ENCODE results near the gene ELOVL4.

GRCh38 chr6:79967178-79967577, 19.8 kb upstream of the ELOVL4 start:
- no peak for TF ChIP-seq CTCF (IDR thresholded peaks at IDR 0.05; ENCODE audit: insufficient read depth, low read length, poor library complexity, severe bottlenecking)
- TF ChIP-seq EZH2phosphoT487 (conservative IDR thresholded peaks at IDR 0.05; ENCODE audit: low read length), result no peak

Data from SU-DHL-6 (cell line).